ENCODE measurements around the gene RBMS3. TPM values are rescaled to one million over a fixed set of nuclear protein-coding genes. Genes with fewer than 3 reads are reported as not detected.

Gene RBMS3
- total and polyA plus RNA-seq, 12 donors = 8.7 to 90.1 (median 51.2) TPM

DNA sequence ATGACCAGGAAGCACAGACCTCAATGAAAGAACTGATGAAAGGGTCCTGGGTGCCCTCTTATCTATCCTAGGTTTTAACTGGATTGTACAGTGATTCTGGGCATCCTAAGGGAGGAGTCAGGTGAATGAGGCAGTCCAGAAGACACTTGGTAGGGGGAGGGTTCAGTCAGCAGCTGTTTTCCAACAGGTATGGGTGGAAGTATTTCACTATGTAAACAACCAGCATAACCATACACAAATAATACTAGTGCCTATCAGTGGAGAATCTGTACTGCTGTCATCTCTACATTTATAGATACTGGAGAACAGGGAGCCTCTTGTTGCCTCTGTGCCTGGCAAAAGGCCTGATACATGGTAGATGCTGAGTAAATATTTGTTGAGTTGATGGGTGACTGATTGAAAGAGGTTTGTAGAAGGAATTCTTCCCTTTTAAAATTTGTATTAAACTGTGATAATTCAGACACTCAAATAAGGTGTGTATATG, 328.5 kb downstream of the RBMS3 start:
- Histone ChIP-seq H3K9me3 (replicated peaks in 1 of 3) (no peaks in the 10 kb centered on the region), H3K36me3 (replicated peaks in 1 of 2) (no peaks in the 10 kb centered on the region), H3K27ac (no peak overlapping the region), H3K27me3 (no peaks in the 10 kb centered on the region), H3K4me3 (no peak overlapping the region), H3K4me1 (replicated peaks in 1 of 2) (no peaks in the 10 kb centered on the region)
- intact Hi-C loops (cut with DNase I) = no loop called here
- TF ChIP-seq, protein P1, sequence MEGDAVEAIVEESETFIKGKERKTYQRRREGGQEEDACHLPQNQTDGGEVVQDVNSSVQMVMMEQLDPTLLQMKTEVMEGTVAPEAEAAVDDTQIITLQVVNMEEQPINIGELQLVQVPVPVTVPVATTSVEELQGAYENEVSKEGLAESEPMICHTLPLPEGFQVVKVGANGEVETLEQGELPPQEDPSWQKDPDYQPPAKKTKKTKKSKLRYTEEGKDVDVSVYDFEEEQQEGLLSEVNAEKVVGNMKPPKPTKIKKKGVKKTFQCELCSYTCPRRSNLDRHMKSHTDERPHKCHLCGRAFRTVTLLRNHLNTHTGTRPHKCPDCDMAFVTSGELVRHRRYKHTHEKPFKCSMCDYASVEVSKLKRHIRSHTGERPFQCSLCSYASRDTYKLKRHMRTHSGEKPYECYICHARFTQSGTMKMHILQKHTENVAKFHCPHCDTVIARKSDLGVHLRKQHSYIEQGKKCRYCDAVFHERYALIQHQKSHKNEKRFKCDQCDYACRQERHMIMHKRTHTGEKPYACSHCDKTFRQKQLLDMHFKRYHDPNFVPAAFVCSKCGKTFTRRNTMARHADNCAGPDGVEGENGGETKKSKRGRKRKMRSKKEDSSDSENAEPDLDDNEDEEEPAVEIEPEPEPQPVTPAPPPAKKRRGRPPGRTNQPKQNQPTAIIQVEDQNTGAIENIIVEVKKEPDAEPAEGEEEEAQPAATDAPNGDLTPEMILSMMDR (IDR thresholded peaks at IDR 0.05) = no peak
- no peak for TF ChIP-seq POLR2A (IDR thresholded peaks at IDR 0.05)
- DNase-seq = no peak

DNA sequence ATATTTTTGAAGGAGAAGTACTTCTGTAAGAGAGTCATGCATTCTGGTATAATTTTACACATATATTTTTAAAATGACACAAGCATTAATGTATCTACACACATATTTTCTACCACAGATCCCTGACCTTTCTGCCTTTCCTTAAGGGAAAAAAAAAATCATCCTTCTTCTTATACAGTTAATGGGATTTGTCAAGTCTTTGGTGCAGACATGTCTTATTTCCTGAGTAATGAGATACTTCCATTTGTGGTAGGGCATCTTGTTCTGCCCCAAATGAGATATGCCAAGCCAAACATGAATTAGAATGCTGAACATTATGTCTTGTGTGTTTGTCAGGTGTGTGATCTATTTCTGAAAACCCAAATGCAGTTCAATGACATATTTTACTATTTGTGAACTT, 329.9 kb downstream of the RBMS3 start:
- H3K27me3 ChIP-seq = no peaks in the 10 kb centered on the region
- intact Hi-C loops (cut with DNase I) = no loop called here
- DNase-seq = no peak
- no peak overlapping the region for H3K27ac ChIP-seq
- H3K9me3 ChIP-seq (replicated peaks in 1 of 3) = no peaks in the 10 kb centered on the region
- TF ChIP-seq, protein P1 (IDR thresholded peaks at IDR 0.05) = no peak
- TF ChIP-seq POLR2A (IDR thresholded peaks at IDR 0.05) = no peak
- H3K4me1 ChIP-seq (replicated peaks in 1 of 2) = no peaks in the 10 kb centered on the region
- no peak overlapping the region for H3K4me3 ChIP-seq
- no peaks in the 10 kb centered on the region for H3K36me3 ChIP-seq (replicated peaks in 1 of 2)

DNA sequence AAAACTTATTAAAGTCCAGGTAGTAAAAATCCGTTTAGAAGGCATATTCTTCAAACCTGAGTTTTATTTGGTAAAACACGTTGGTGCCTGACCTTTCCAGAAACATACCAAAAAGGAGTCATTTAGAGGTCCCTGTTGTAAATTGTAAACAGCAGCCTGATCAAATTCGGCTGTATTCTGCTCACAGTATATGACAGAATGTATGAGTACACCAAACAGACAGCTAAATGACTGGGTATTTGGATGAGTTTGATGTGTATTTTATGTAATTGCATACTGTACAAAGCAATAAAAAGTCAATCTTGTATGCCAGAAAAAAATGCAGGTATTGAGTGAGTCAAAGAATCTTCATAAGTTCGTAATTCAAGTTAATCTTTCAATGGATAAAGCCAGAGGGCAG, 330.4 kb downstream of the RBMS3 start:
- H3K27me3 ChIP-seq = no peaks in the 10 kb centered on the region
- DNase-seq = no peak
- TF ChIP-seq POLR2A (IDR thresholded peaks at IDR 0.05) = no peak
- 81 to 87% (median 85%) methylated on average over 4 of the region's 4 CpGs for WGBS, 4 donors
- intact Hi-C loops (cut with DNase I) = no loop called here
- H3K9me3 ChIP-seq (replicated peaks in 1 of 3) = no peaks in the 10 kb centered on the region
- no peaks in the 10 kb centered on the region for H3K36me3 ChIP-seq (replicated peaks in 1 of 2)
- no peak overlapping the region for H3K27ac ChIP-seq
- H3K4me1 ChIP-seq (replicated peaks in 1 of 2) = no peaks in the 10 kb centered on the region
- no peak overlapping the region for H3K4me3 ChIP-seq

DNA sequence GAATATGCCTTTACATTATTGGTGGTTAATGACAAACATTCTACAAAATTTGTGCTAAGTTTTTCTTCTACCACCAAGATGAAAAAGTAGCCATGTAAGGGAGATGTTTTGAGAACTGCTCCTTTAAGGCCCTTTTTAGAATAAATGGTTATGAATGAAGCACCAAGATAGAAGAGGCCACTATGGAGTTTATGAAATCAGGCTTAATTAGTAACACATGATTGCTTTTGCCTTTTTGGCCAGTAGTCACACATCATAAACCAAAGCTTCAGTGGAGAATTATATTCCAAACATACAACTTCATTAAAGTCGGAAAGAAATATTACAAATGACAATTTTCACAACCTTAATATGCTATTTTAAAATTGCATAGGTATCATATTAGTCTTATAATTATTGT, 331.7 kb downstream of the RBMS3 start:
- 90 to 100% (median 96%) methylated on average over 1 of the region's 1 CpG for WGBS, 4 donors
- intact Hi-C loops (cut with DNase I) = no loop called here
- no peaks in the 10 kb centered on the region for H3K4me1 ChIP-seq (replicated peaks in 1 of 2)
- H3K27ac ChIP-seq = no peak overlapping the region
- H3K27me3 ChIP-seq = no peaks in the 10 kb centered on the region
- no peak overlapping the region for H3K4me3 ChIP-seq
- TF ChIP-seq POLR2A (IDR thresholded peaks at IDR 0.05) = no peak
- TF ChIP-seq, protein P1 (IDR thresholded peaks at IDR 0.05) = no peak
- no peaks in the 10 kb centered on the region for H3K9me3 ChIP-seq (replicated peaks in 1 of 3)
- no peak for DNase-seq
- no peaks in the 10 kb centered on the region for H3K36me3 ChIP-seq (replicated peaks in 1 of 2)

DNA sequence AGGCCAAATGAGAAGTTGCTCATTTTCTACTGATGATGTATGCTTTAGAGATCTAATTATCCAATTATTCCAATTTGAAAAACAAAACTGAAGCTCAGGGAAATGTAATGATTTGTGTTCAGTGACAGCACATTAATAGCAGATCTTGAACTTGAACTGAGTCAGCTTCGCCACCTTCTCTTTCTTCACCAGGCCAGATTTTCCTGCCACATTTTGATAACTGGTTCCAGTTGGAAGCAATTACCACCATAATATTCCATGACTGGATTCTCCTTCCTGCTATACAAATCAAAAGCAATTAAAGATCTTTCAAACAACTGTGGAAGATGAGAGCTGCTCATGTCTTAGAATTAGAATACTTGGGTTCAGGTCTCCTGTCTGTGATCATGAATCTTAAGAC, 334.1 kb downstream of the RBMS3 start:
- no peak overlapping the region for H3K27ac ChIP-seq
- H3K36me3 ChIP-seq (replicated peaks in 1 of 2) = no peaks in the 10 kb centered on the region
- intact Hi-C loops (cut with DNase I) = no loop called here
- peaks cover 0 to 11% of the 10 kb centered on the region in 2 donors for H3K4me1 ChIP-seq (replicated peaks in 1 of 2)
- TF ChIP-seq, protein P1 (IDR thresholded peaks at IDR 0.05) = no peak
- TF ChIP-seq POLR2A (IDR thresholded peaks at IDR 0.05) = no peak
- H3K27me3 ChIP-seq = no peaks in the 10 kb centered on the region
- no peak overlapping the region for H3K4me3 ChIP-seq
- no peak for DNase-seq
- H3K9me3 ChIP-seq (replicated peaks in 1 of 3) = no peaks in the 10 kb centered on the region
- WGBS, 4 donors = 77 to 100% (median 88%) methylated on average over 1 of the region's 1 CpG
